NCI-H446 treated with DMSO at 0.1 percent for 48 hours (cell line): ENCODE measurements around the gene ZNF311.
A peak's percentile ranks its signal among the peaks of the same experiment; 100 is the strongest.

Experiments
- DNase-seq: peaks from one replicate; lab custom pipeline; 2025; lab: John Stamatoyannopoulos, UW

ZNF311 gene

GRCh38 chr6:29005183-29005885 lies at the start of gene ZNF311:
TSS of gene ZNF311 (minus strand) at chr6:29005315. CDS start at chr6:29003954, 1,361 bp downstream.
- peak; percentile 80 for DNase-seq

DNA sequence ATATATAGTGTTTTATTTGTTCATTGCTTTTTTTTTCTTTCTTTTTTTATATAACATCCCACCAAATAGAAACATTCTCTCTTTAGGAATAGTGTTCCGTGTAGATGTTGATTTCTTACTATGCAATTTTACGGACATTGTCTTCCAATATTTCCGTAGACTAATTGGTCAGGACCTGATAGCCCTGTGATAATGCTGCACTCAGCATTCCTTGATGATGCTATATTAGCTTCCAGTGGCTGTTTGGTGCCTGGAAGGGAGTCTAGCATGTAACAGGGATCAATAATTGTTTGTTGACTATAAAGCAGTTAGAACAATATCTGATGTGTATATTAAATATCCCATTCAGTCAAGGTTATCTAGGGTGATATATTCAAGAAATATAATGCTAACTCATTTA lies 46.6 kb upstream of the ZNF311 start:
- no peak for DNase-seq

DNA sequence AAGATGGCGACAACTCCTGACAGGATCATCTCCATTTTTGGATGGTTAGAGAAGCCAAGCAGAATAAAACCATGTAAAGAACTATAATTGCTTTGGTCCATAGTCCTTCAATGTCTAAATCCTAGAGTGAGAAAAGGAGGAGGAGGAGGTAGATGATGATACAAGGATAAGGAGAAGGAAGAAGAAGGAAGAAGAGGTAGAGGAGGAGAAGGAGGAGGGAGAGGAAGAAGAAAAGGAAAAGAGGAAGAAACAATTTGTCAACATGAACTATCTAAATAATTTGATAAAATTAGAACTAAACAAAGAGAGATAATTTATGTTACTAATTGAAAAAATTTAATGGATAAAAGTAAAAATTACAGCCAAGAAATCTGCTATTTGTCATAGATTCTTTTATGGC lies 40.0 kb upstream of the ZNF311 start, which contains the start of gene OR2W1:
OR2W1 (minus strand) TSS at position 101 of the 400 bp plus-strand sequence; CDS start at position 101, 0 bp downstream.
- no peak for DNase-seq

- no peak for DNase-seq
Observed at GRCh38 chr6:29035951-29036350, 30.8 kb upstream of the ZNF311 start.

DNA sequence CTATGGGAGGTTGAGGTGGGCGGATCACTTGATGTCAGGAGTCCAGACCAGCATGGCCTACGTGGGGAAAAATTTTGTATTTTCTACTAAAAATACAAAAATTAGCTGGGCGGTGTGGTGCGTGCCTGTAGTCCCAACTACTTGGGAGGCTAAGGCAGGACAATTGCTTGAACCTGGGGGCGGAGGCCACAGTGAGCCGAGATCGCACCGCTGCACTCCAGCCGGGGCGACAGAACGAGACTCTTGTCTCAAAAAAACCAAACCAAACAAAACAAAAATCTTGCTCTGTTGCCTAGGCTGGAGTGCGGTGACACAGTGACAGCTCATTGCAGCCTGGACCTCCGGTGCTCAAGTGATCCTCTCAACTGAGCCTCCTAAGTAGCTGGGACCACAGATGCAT lies 23.7 kb upstream of the ZNF311 start:
- no peak for DNase-seq

- DNase-seq, result no peak
Observed at GRCh38 chr6:29025927-29026585, 20.9 kb upstream of the ZNF311 start.

DNA sequence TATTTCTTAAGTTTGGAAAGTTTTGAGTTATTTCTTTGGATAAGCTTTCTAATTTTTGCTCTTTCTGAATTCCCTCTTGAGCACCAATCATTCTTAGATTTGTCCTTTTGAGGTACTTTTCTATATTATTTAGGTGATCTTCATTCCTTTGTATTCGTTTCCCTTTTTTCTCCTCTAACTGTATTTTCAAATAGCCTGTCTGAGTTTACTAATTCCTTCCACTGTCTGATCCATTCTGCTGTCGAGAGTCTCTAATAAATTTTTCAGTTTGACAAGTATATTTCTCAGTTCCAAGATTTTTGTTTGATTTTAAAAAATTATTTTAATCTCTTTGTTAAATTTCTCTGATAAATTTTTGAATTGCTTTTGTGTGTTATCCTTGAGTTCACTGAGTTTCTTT lies 16.3 kb upstream of the ZNF311 start:
- DNase-seq, result no peak

DNA sequence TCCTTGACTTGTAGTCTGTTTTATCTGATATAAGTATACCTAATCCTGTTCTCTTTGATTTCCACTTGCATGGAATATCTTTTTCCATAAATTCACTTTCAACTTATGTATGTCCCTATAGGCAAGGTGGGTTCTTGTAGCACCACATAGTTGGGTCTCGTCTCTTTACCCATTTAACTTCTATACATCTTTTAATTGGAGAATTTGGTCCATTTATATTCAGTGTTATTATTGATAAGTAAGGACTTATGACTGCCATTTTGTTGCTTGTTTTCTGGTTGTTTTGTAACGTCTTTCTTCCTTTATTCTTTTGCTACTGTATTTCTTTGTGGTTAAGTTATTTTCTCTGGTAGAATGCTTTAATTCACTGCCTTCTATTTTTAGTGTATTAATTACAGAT lies 14.5 kb upstream of the ZNF311 start:
- no peak for DNase-seq

DNA sequence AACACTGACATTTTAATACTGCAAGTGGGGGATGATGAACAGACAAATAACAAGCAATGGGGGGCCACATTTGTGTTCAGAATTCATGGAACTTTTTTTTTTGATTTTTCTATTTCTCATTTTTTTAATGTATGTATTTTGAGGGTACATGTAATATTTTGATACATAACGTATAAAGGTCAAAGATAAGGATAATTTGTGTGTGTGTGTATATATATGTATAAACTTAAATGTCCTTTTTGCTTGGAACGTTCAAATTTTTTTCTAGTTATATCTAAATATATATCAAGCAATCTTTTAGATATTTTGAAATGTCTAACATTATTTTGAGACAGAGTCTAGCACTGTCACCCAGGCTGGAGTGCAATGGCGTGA lies 12.3 kb upstream of the ZNF311 start:
- DNase-seq, result no peak

- peak; percentile 47 for DNase-seq
Observed at GRCh38 chr6:29016559-29017427, 11.7 kb upstream of the ZNF311 start.

- DNase-seq, result no peak
Observed at GRCh38 chr6:29014729-29015608, 9.9 kb upstream of the ZNF311 start.

- peak; percentile 39 for DNase-seq
Observed at GRCh38 chr6:29011276-29011734, 6.2 kb upstream of the ZNF311 start.

GRCh38 chr6:29009358-29009757 lies 4.2 kb upstream of the ZNF311 start:
- DNase-seq, result no peak

- DNase-seq, result no peak
Observed at GRCh38 chr6:29008089-29008488, 3.0 kb upstream of the ZNF311 start.

DNA sequence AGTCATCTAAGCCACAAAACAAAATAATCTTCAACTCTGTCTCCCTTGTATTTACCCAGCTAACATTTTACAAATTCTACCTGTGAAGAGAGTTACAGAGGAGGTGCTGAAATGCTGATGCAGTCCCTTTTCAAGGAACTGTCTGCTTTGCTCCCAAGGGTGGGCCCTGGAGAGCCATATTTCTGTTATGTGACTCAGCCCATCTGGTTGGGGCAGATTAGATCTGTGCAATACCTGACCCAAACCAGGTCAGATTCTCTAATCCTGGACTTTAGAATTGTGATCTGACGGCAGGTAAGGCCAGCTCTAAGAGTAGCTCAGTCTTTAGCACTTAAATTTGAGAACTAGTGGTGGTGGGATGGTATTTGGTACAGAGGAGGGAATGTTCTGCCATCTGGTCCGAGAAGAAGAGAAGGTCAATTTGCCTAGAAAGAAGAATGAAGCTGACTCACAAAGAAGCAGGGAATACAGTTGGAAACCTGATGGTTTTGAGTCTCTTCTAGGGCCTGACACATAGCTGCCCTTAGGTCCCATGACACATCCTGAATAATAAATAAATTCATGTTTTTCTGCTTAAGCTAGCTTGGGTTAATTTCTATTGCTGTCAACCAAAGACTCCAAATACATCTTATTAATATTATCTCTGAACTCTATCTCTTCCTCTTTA lies 8.1 kb downstream of the ZNF311 start:
- no peak for DNase-seq

GRCh38 chr6:28995093-28995650 lies 9.9 kb downstream of the ZNF311 start:
- no peak for DNase-seq

DNA sequence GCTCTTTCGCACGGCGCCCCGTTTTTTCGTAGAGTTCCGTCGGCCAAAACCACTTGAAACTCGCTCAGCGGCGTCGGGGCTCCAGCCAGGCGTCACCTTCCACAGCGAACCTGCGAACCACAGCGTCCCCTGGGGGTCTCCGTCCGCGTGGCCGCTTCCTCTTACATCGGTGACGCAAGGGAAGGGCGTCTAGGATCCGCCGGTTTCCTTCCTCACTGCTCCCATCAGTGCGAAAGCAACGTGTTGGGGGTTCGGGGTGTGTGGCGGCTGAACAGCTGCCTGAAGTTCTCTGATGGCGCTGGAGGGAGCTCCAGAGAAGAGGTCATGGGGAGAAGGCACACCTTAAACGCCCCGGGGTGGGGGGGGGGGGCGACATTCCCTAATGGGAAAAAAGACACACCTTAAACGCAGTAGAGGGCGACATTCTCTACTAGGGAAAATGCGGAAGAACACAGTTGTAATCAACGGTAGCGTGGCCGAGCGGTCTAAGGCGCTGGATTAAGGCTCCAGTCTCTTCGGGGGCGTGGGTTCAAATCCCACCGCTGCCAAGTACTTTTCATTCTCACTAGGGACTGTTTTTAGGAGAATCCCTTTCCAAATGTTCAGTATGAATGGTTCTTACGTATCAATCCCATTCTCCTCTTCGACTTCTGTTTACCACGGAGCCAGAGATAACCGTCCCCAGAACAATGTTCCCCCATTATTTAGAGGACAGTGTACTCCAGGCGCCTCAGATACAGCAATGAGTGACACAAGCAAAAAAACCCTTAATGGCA lies 16.4 kb downstream of the ZNF311 start:
- DNase-seq, result no peak

DNA sequence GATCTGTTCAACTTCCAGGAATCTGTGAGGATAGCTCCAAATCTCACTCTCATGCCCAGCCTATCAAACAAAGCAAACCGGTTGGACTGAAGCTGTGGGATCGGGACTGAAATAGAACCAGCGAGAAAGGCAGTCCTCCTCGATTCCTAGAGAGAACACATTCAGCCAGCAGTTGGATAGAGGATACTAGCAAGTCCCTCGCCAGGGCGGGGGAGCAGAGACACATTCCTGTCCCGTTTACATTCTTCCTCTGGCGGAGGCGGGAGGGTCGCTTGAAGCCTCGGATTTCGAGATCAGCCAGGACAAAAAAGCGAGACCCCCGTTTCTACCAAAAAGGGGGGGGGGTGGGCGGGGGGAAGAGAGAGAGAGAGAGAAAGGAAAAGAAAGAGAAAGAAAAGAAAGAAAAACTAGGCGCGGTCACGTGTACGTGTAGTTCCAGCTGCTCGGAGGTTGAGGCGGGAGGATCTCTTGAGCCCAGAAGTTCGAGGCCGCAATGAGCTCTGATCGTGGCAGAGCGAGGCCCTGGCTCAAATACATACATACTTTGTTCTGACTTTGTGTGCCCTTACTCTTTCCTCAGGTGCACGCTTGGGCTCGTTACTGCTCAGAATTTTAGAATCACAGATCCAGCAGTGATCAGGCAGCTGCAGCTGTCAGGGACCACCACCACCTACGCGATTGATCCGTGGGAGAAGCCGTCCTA lies 19.5 kb downstream of the ZNF311 start:
- DNase-seq, result peak; percentile 96

GRCh38 chr6:28983838-28984237 lies 21.3 kb downstream of the ZNF311 start:
- no peak for DNase-seq
